Heart right ventricle (tissue), 16 donors: ENCODE measurements around the gene HPCAL1. TPM values are rescaled to one million over a fixed set of nuclear protein-coding genes. Genes with fewer than 3 reads are reported as not detected.

Experiments used
- ATAC-seq, 8 donors: fragments of 200-7000 bp; cut with Tn5 transposase; one replicate each; pipeline ENCODE4 v1.9.1; 2020; ENCODE audit warnings: mild to moderate bottlenecking in 8 of 8, moderate library complexity in 8 of 8, moderate number of reproducible peaks in 1 of 8
- DNase-seq, 2 donors: peaks; one replicate each; pipeline ENCODE4 v3.0.0-alpha.2; 2020
- H3K27ac ChIP-seq, 10 donors: fragments of 200-600 bp; sonication (generic) in 2 of 10; one replicate each; pipeline versions ENCODE4 v1.5.0 to v1.8.0; 2020 to 2022; ENCODE audit warnings: mild to moderate bottlenecking in 3 of 10
- H3K27me3 ChIP-seq, 7 donors: fragments of 200-600 bp; one replicate each; pipeline ENCODE4 v1.8.0; 2021 to 2022; ENCODE audit warnings: mild to moderate bottlenecking in 2 of 7
- H3K36me3 ChIP-seq, 9 donors: fragments of 200-600 bp; sonication (generic) in 1 of 9; one replicate each; pipeline versions ENCODE4 v1.5.0 to v1.8.0; 2020 to 2022; ENCODE audit warnings: mild to moderate bottlenecking in 2 of 9
- H3K4me1 ChIP-seq, 9 donors: fragments of 200-600 bp; sonication (generic) in 1 of 9; one replicate each; pipeline versions ENCODE4 v1.5.0 to v1.8.0; 2020 to 2022; ENCODE audit warnings: mild to moderate bottlenecking in 4 of 9
- H3K4me3 ChIP-seq, 10 donors: fragments of 200-600 bp; sonication (generic) in 2 of 10; one replicate each; pipeline versions ENCODE4 v1.5.0 to v1.8.0; 2020 to 2022; ENCODE audit warnings: mild to moderate bottlenecking in 7 of 10, moderate library complexity in 2 of 10
- H3K9me3 ChIP-seq, 11 donors: fragments of 200-600 bp in 10 of 11; sonication (generic) in 2 of 11; one replicate each; pipeline versions ENCODE4 v1.5.0 to v1.8.0; 2013 to 2022; ENCODE audit warnings: mild to moderate bottlenecking in 2 of 11, control low read depth in 1 of 11, moderate library complexity in 1 of 11
- CTCF ChIP-seq, 9 donors: fragments of 200-600 bp; sonication (generic) in 2 of 9; IDR thresholded peaks; one replicate each; pipeline versions ENCODE4 v1.5.0 to v1.8.0; 2021 to 2022; ENCODE audit warnings: antibody characterized with exemption in 9 of 9, mild to moderate bottlenecking in 5 of 9, moderate library complexity in 1 of 9
- WGBS, 2 donors: extraction: QIAGEN DNeasy Blood & Tissue Kit; methylation state at CpG; one replicate each; pipeline ENCODE4 v1.1.7; 2013; ENCODE audit warnings: inconsistent platforms in 1 of 2; 5-methylcytosine and 5-hydroxymethylcytosine counted together
- intact Hi-C, 10 donors: fragments of 100-400 bp; cut with DNase I; formaldehyde crosslinking; loops; one replicate each; pipeline versions ENCODE4 v1.11.1 to v1.14.2; 2022
- polyA plus RNA-seq, 2 donors: library from polyadenylated mRNA; stranded (reverse); fragments of 200-250 nt; gene quantifications; one replicate each; pipeline ENCODE4 v1.2.3, GENCODE V29; 2013
- total RNA-seq, 10 donors: library from RNA; stranded (reverse); fragmentation: NEBNext Ultra II Directional in 3 of 10; extraction: Animal tissue kit (Norgen Biotek cat#: 25700) in 3 of 10; gene quantifications; one replicate each; pipeline versions ENCODE4 v1.2.1 to v1.2.4, GENCODE V29; 2021 to 2023
- donor health status: Arrhythmogenic right ventricular cardiomyopathy.
- donor health status: ischemic (EF 13 %, LVEDD 7.1; RV severe dilation, severe dysfunction).
- donor health status: healthy with polysubstance abuse.
- donor health status: DM: no; HTN: yes; CAD: no.
- donor health status: DM: no; HTN: no; CAD: no.
- donor health status: ischemic (EF 25% LVEDD 6.9; RV normal size, moderate dysfunction).
- donor health status: ischemic (EF 25% LVEDD 5.7; RV mildly dilated, moderate dysfunction).
- donor health status: healthy.
- donor health status: DM: yes; HTN: yes; CAD: no.
- donor health status: Ischemic cardiomyopathy.
- donor health status: ischemic (EF 35%, LVEDD 5.7; RV mildly dilated, moderate dysfunction).
- donor health status: nonischemic (EF 11% LVEDD 7.7; RV severe dilation, severe dysfunction).
- donor health status: DM: yes; HTN: yes; CAD: no.
- donor health status: PGD.
- donor health status: ischemic (EF 29% LVEDD 5.4; RV normal size, mild dysfunction).
- donor health status: nonischemic (EF 23%, LVEDD 6.1; RV moderate dilation, normal function).

HPCAL1 gene
- total and polyA plus RNA-seq, 12 donors: 15.8 to 49.2 (median 27.5) TPM

GRCh38 chr2:10326151-10326616, 23.5 kb downstream of the HPCAL1 start:
- Histone ChIP-seq H3K27me3 (no peaks in the 10 kb centered on the region), H3K27ac (no peak overlapping the region), H3K4me3 (no peak overlapping the region), H3K9me3 (no peaks in the 10 kb centered on the region), H3K36me3 (no peaks in the 10 kb centered on the region), H3K4me1 (peaks cover 0 to 69% (median 56%) of the 10 kb centered on the region in 9 donors)
- no peak for DNase-seq
- intact Hi-C loops: no loop called here
- no peak for TF ChIP-seq CTCF (IDR thresholded peaks at IDR 0.05)
- 94 to 97% methylated on average over 7 of the region's 7 CpGs for WGBS, 2 donors
- ATAC-seq: no peak

GRCh38 chr2:10326707-10327594, 24.2 kb downstream of the HPCAL1 start:
- Histone ChIP-seq H3K27me3 (no peaks in the 10 kb centered on the region), H3K4me3 (no peak overlapping the region), H3K27ac (peak overlapping the region in 1 of 10 donors; percentile 19), H3K9me3 (no peaks in the 10 kb centered on the region), H3K4me1 (peaks cover 0 to 76% (median 64%) of the 10 kb centered on the region in 9 donors), H3K36me3 (no peaks in the 10 kb centered on the region)
- intact Hi-C loops: no loop called here
- ATAC-seq (peak in 6 of 8 donors; percentile 30 to 63 (median 46)), DNase-seq (peak; percentile 46 to 65)
- no peak for TF ChIP-seq CTCF (IDR thresholded peaks at IDR 0.05)
- WGBS, 2 donors: 48 to 58% methylated on average over 15 of the region's 15 CpGs

DNA sequence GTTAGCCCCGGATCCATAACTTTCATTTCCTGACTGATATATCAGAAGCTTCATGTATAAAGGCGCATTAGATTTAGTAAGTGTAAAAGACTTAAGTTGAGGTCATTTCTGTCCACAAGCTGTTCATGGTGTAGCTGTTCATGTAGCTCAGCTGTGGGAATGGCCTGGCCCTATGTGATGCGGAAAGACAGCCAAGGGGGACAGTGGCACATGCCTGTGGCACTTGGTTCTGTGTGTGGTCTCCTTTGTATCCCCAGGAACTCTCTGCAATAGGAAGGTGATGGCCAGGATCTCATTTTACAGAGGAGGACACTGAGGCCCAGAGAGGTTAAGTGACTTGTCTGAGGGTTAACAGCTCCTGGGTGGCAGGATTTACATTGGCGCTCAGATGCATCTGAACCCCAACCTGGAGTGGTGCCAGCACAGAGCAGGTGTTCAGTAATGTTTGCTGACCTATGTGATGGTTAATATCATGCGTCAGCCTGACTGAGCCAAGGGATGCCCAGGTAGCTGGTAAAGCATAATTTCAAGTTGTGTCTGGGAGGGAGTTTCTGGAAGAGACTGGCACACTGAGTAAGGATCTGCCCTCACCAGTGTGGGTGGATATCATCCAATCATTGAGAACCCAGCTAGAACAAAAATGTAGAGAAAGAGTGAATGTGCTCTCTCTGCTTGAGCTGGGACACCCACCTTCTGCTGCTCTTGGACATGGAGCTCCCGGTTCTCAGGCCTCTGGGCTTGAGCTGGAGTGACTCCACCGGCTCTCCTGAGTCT, 25.4 kb downstream of the HPCAL1 start:
- Histone ChIP-seq H3K27ac (no peak overlapping the region), H3K9me3 (no peaks in the 10 kb centered on the region), H3K36me3 (no peaks in the 10 kb centered on the region), H3K4me1 (peaks cover 0 to 88% (median 75%) of the 10 kb centered on the region in 9 donors), H3K4me3 (no peak overlapping the region), H3K27me3 (no peaks in the 10 kb centered on the region)
- intact Hi-C loops: loop anchor here in 1 of 10 donors (2.0 kb wide), 1 partner anchor 23 kb away; no protein-coding TSS in a partner anchor
- no peak for DNase-seq
- ATAC-seq: no peak
- TF ChIP-seq CTCF (IDR thresholded peaks at IDR 0.05): no peak
- WGBS, 2 donors: 85 to 90% methylated on average over 7 of the region's 7 CpGs
